Measurements from ENCODE around the gene MAGEL2.

MAGEL2 gene

DNA sequence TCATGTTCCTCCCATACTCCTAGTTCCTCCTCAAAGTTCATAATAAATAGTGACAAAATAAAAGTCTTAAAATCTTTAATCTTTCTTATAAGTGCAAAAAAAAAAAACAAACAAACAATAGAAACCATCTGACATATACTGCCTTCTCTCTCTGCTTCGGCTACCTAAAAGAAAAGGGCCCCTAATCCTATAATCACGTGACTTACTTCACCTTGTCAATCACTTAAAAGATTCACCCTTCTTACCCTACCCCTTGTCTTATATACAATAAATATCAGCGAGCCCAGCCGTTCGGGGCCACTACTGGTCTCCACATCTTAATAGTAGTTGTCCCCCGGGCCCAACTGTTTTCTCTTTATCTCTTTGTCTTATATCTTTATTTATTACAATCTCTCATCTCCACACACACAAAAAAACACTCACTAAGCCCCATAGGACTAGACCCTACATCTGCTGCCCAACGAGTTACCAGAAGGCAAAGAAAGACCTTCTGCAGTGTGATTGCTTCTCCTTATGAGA, 53.4 kb downstream of the MAGEL2 start:
- no peaks in the 10 kb centered on the region for H3K27me3 ChIP-seq (replicated peaks; ENCODE audit: control insufficient read depth, insufficient read depth, low read length)
- H3K36me3 ChIP-seq (ENCODE audit: control insufficient read depth, insufficient read depth, low read length): no peaks in the 10 kb centered on the region
- TF ChIP-seq, protein P1, sequence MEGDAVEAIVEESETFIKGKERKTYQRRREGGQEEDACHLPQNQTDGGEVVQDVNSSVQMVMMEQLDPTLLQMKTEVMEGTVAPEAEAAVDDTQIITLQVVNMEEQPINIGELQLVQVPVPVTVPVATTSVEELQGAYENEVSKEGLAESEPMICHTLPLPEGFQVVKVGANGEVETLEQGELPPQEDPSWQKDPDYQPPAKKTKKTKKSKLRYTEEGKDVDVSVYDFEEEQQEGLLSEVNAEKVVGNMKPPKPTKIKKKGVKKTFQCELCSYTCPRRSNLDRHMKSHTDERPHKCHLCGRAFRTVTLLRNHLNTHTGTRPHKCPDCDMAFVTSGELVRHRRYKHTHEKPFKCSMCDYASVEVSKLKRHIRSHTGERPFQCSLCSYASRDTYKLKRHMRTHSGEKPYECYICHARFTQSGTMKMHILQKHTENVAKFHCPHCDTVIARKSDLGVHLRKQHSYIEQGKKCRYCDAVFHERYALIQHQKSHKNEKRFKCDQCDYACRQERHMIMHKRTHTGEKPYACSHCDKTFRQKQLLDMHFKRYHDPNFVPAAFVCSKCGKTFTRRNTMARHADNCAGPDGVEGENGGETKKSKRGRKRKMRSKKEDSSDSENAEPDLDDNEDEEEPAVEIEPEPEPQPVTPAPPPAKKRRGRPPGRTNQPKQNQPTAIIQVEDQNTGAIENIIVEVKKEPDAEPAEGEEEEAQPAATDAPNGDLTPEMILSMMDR (IDR thresholded peaks at IDR 0.05; ENCODE audit: insufficient read depth, low read length, poor library complexity, severe bottlenecking): no peak
- H3K4me3 ChIP-seq (replicated peaks; ENCODE audit: low read depth, low read length): no peak overlapping the region
- DNase-seq (ENCODE audit: extremely low read depth, insufficient read length): no peak

Data from GM06990 (cell line).